ENCODE results near the gene EDAR.

DNA sequence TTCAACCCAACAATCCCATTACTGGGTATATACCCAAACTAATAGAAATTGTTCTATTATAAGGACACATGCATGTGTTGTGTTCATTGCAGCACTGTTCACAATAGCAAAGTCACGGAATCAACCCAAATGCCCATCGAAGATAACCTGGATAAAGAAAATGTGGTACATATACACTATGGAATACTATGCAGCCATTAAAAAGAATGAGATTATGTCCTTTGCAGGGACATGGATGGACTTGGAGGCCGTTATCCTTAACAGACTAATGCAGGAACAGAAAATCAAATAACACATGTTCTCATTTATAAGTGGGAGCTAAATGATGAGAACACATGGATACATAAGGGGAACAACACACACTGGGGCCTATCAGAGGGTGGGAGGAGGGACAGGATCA, 136.6 kb downstream of the EDAR start:
- no peak for TF ChIP-seq SUZ12 (IDR thresholded peaks at IDR 0.05)
- no peak for TF ChIP-seq ZNF384 (IDR thresholded peaks at IDR 0.05)
- no peak for TF ChIP-seq FOXM1 (IDR thresholded peaks at IDR 0.05; ENCODE audit: borderline replicate concordance)
- TF ChIP-seq TARDBP (IDR thresholded peaks at IDR 0.05): no peak
- no peak for TF ChIP-seq PKNOX1 (IDR thresholded peaks at IDR 0.05)
- TF ChIP-seq SP1 (IDR thresholded peaks at IDR 0.05): no peak
- no peak for TF ChIP-seq ARNT (IDR thresholded peaks at IDR 0.05)
- TF ChIP-seq HDGF (IDR thresholded peaks at IDR 0.05; ENCODE audit: borderline replicate concordance): no peak
- no peak for TF ChIP-seq FOXK2 (IDR thresholded peaks at IDR 0.05)
- no peak for TF ChIP-seq CTBP1 (IDR thresholded peaks at IDR 0.05; ENCODE audit: borderline replicate concordance)
- no peak for TF ChIP-seq ELF4 (IDR thresholded peaks at IDR 0.05)
- no peak for TF ChIP-seq LEF1 (IDR thresholded peaks at IDR 0.05; ENCODE audit: borderline replicate concordance)
